ENCODE data around the gene SPRR2D. TPM values are rescaled to one million over a fixed set of nuclear protein-coding genes. Genes with fewer than 3 reads are reported as not detected.
"Not testable (repeated sequence)": the region's sequence is repeated elsewhere in the genome, so short reads cannot be mapped to it uniquely, and the experiment has no call there.

SPRR2D gene
- polyA plus RNA-seq, 1 donor, result not detected

DNA sequence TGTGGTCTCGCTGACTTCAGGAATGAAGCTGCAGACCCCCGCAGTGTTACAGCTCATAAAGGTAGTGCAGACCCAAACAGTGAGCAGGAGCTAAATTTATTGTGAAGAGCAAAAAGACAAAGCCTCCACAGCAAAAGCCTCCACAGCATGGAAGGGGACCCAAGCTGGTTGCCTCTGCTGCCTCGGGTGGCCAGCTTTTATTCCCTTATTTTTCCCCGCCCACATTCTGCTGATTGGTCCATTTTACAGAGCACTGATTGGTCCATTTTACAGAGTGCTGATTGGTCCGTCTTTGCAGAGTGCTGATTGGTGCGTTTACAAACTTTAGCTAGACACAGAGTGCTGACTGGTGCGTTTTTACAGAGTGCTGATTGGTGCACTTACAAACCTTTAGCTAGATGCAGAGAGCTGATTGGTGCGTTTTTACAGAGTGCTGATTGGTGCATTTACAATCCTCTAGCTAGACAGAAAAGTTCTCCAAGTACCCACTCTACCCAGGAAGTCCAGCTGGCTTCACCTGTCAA lies 29.6 kb downstream of the SPRR2D start:
- not testable (repeated sequence) for DNase-seq

DNA sequence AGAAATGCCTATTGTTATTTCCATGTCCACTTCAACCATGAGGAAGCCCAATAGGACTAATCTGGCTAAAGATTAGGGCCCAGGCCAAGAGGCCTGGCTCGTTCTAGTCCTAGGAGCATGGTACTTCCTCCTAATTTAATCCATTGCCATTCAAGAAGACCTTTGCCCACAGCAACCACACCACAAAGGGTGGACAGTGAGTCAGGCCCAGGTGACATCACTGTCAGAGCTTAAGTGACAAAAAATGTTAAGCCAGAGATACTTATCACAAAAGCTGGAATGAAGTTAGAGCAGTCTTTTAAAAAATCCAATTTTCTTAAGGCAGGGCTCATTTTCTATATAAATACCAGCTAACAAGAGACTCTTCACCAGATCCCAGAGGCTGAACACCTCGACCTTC lies 39.5 kb downstream of the SPRR2D start, which contains the start of gene SPRR3:
Gene SPRR3, plus strand, starts transcription at position 368 of the 400 bp plus-strand sequence. CDS start 1,272 bp downstream, outside the sequence.
- no peak for DNase-seq

DNA sequence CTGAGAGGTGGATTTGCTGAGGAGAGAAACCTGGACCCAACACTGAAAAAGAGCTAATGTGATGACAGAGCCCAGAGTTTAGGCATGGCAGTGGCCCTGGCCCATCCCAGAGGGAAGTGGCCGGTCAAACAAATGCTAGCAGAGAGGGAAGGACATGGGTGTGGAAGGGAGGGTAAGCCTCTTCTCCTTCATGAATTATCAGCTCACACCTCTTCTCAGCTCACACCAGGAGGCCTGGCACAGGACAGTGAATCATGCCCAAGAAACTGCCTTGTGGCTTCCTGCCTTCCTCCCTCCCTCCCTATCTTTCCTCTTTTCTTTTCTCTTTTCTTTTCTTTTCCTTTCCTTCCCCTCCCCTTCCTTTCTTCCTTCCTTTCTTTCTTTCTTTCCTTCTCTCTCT lies 40.6 kb downstream of the SPRR2D start:
- no peak for DNase-seq

DNA sequence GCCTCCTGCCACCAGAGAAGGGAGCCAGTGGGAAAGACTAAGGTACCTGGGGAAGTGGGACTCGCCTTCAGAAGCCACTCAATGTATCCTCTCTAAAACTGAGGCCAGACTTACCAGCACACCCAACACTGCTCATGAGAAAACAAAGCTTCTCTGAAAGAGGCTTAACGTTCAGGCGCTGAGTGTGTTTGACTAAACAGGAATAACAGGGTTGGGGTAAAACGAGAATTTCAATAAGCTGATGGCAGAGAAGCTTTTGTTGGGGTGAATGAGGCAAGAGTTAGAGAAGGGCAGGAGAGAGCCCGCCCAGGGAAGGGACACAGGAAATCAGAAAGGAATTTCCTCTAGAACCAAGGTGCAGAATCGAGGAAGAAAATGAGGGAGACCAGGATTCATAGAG lies 41.1 kb downstream of the SPRR2D start:
- DNase-seq, result no peak

DNA sequence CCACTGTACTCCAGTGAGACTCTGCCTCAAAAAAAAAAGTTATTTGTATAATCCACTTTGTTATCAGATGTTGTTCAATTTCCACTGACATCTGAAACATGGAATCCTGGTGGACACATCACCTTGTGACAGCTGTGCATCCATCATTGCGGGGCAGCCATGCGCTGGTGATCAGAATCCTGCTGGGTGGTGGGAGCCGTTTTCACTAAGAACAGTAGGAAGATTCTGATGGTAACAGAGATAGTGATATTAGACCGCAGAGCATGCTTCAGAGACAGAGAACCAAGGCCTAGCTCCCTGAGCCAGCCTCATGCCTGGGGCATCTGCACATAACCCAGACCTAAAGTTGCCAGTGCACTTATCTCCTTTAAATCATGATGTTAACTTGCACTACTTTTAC lies 42.4 kb downstream of the SPRR2D start:
- no peak for DNase-seq

DNA sequence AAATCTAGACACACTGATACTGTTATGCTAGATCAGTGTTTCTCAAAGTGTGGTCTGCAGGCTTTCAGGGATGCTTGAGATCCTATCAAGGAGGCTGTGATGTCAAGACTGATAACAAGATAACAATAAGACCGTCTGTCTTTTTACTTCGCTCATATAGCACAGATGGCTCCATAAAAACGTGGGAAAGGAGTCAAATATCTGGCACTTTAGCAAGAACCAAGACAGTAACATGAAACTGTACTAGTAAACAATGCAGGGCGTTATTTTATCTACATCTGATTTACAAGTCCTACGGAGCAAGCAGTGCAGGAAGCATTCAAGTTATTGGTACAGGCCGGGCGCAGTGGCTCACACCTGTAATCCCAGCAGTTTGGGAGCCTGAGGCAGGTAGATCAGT lies 43.0 kb downstream of the SPRR2D start:
- no peak for DNase-seq

DNA sequence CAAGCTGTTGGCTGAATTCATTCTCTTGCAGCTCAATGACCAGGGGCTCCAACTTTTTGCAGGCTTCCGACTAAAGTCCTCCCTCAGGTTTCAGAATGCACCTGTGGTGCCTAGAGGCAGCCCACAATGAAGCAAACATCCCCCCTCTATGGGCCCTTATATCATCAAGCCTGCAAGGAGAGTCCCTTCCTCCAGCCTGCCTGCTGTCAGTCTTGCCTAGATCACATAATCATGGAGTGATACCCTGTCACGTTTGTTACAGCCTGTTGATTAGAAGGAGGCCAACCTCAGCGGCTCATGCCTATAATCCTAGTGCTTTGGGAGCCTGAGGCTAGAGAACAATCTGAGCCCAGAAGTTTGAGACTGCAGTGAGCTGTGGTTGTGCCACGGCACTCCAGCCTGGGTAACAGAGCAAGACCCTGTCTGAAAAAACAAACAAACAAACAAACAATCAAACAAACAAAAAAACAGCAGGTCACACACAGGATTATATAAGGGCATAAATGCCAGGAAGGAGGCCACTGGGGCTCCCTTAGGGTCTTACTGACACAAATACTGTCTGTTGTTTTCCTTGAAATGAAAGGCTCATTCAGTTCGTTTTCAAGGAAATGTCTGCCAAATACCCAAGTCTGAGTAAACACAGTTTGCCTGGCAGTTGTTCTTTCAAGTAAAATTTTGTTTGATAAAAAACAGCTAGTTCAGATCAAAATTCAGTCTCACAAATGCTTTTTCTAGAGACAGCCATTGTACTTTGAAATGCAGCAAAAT lies 44.1 kb downstream of the SPRR2D start:
- DNase-seq, result no peak

DNA sequence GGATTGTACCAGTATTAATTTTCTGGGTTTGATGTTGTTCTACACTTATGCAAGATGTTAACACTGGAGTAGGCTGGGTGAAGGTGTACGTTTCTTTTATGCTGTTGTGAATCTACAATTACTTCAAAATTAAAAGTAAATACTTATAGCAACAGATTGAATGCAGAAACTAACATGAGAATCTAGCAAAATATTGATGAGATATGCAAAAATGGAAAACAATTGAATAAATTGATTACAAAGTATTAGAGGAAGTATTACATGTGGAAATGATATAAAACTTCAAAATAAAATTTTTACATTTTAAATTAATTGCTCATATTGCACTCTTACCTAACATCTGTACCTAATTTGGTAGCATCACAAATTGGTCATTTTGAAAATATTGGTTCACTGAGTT lies 45.1 kb downstream of the SPRR2D start:
- no peak for DNase-seq

DNA sequence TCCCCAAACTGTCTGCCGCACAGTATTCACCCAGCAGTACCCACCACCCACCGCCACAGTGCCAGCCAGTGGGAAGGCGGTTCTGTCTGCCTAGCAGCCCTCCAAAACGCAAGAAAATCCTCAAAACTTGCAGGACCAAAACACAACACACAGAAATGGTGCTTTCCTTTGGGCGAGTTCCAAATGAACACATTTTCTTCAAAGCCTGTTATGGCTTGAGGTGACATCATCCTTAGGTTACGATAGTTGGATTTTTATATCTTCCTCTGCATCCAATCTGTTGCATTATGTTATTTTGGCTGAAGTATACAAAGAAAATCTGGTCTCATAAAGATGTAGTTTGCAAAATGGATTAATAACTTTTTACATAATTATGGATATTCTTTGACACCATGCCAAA lies 47.7 kb downstream of the SPRR2D start:
- DNase-seq, result no peak

Other genes with a start within 250 kb of the SPRR2D start
- not detected for gene LCE1D, start 244.4 kb downstream of the SPRR2D start, polyA plus RNA-seq (ENCODE audit: insufficient read length)
- gene LCE1C, start 234.5 kb downstream of the SPRR2D start, polyA plus RNA-seq (ENCODE audit: insufficient read length), result not detected
- gene LCE1B, start 229.1 kb downstream of the SPRR2D start, polyA plus RNA-seq (ENCODE audit: insufficient read length), result not detected
- not detected for gene LCE1A, start 213.6 kb downstream of the SPRR2D start, polyA plus RNA-seq (ENCODE audit: insufficient read length)
- not detected for gene LCE6A, start 198.3 kb downstream of the SPRR2D start, polyA plus RNA-seq (ENCODE audit: insufficient read length)
- not detected for gene LCE7A, start 181.1 kb downstream of the SPRR2D start, polyA plus RNA-seq (ENCODE audit: insufficient read length)
- gene SMCP, start 162.8 kb downstream of the SPRR2D start, polyA plus RNA-seq (ENCODE audit: insufficient read length), result not detected
- 0.36 TPM for gene IVL, start 132.6 kb downstream of the SPRR2D start, polyA plus RNA-seq (ENCODE audit: insufficient read length)
- gene SPRR5, start 93.9 kb downstream of the SPRR2D start, polyA plus RNA-seq (ENCODE audit: insufficient read length), result not detected
- not detected for gene SPRR4, start 70.5 kb downstream of the SPRR2D start, polyA plus RNA-seq (ENCODE audit: insufficient read length)
- gene SPRR1A, start 57.0 kb downstream of the SPRR2D start, polyA plus RNA-seq (ENCODE audit: insufficient read length), result not detected
- gene SPRR3, start 39.4 kb downstream of the SPRR2D start, polyA plus RNA-seq (ENCODE audit: insufficient read length), result not detected
- gene SPRR1B, start 9.9 kb downstream of the SPRR2D start, polyA plus RNA-seq (ENCODE audit: insufficient read length), result 0.37 TPM
- gene SPRR2A, start 16.4 kb upstream of the SPRR2D start, polyA plus RNA-seq (ENCODE audit: insufficient read length), result not detected
- gene SPRR2B, start 30.5 kb upstream of the SPRR2D start, polyA plus RNA-seq (ENCODE audit: insufficient read length), result not detected
- gene SPRR2E, start 53.4 kb upstream of the SPRR2D start, polyA plus RNA-seq (ENCODE audit: insufficient read length), result not detected
- gene SPRR2F, start 72.4 kb upstream of the SPRR2D start, polyA plus RNA-seq (ENCODE audit: insufficient read length), result not detected
- gene SPRR2G, start 109.8 kb upstream of the SPRR2D start, polyA plus RNA-seq (ENCODE audit: insufficient read length), result not detected
- not detected for gene LELP1, start 162.3 kb upstream of the SPRR2D start, polyA plus RNA-seq (ENCODE audit: insufficient read length)
- gene PRR9, start 176.5 kb upstream of the SPRR2D start, polyA plus RNA-seq (ENCODE audit: insufficient read length), result not detected
- gene LORICRIN, start 218.6 kb upstream of the SPRR2D start, polyA plus RNA-seq (ENCODE audit: insufficient read length), result not detected